Neuron (in vitro differentiated cells): ENCODE measurements around the gene LMTK2.

ENCODE experiments used
- H2AFZ ChIP-seq: one replicate; pipeline ENCODE4 v1.6.1; 2013; ENCODE audit warnings: low read depth, mild to moderate bottlenecking, inconsistent platforms, low read length, moderate library complexity
- H3K27me3 ChIP-seq: one replicate; pipeline ENCODE4 v1.6.1; 2013; ENCODE audit warnings: low read length; ENCODE audit not compliant: insufficient read depth
- H3K36me3 ChIP-seq: one replicate; pipeline ENCODE4 v1.6.1; 2013; ENCODE audit warnings: low read length; ENCODE audit not compliant: insufficient read depth
- H3K4me1 ChIP-seq: one replicate; pipeline ENCODE4 v1.6.1; 2013; ENCODE audit warnings: low read length; ENCODE audit not compliant: insufficient read depth
- H3K4me3 ChIP-seq: 2 replicates; pipeline ENCODE4 v1.5.1; 2013; ENCODE audit warnings: mild to moderate bottlenecking, low read length, moderate library complexity
- H3K9me3 ChIP-seq: one replicate; pipeline ENCODE4 v1.6.1; 2013; ENCODE audit warnings: low read length

The LMTK2 gene

DNA sequence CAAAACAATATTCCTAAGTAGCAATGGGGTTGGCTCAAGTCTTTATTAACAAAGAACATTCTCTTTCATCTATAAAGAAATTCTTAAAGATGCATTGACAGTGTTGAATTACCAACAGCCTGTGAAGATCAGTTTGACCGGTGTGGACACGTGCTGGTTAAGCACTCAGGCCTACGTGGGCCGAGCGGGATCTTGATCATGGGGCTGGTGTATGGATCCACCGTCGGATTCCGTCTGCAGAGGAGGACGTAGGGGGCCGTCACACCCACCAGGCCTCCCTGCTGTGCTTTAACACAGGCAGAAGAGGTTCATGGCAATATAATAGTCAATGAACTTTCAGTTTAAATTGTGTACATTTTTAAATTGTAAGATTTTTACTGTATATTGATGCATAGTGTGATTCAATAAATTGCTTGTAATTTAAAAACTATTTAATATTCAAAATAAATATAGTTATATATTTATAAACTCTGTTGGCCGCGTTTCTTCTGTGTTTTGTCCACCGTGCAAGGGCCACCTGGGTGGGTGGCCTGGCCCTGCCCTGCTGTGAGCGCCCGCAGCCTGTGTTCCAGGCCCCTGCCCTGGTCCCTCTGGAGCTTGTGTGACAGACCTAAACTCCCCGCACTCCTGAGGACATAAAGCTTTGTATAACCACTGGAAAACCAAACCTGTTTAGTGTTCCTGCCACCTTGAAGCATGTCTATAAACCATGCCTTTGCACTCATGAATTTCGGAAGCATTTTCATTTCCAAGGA, 102.7 kb downstream of the LMTK2 start:
- Histone ChIP-seq H2AFZ (no peak overlapping the region), H3K4me3 (no peak overlapping the region), H3K27me3 (no peaks in the 10 kb centered on the region), H3K9me3 (peaks cover 3% of the 10 kb centered on the region), H3K4me1 (no peaks in the 10 kb centered on the region), H3K36me3 (peaks cover 31% of the 10 kb centered on the region)

DNA sequence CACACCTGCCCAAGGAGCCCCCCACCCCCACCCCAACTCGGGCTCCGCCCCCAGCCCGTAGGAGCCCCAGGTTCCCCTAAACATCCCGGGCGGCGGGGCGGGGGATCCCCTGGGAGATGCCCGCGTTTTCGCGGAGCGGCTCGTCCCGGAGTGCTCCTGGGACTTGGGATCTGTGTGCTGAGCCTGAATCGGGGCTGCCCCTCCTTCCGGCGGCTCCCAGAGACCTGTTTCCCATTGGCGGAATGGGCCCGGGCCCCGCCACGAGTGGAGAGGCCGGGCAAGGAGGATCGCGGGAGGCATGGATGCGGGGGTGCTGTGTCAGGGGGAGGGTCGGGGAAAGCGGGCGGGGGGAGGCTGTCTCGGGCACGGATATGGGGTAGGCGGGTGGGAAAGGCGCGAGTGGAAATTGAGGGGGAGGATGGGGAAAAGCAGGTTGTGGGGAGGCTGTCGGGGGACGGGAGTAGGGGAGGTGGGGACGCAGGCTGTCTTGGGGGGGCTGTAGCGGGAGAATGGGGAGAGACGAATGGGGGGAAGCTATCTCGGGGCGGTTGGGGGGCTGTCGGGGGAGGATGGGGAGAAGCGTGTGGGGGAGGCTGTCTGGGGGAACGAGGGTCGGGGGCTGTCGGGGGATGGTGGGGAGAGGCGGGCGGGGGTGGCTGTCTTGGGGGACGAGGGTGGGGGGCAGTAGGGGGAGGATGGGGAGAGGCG, 104.0 kb downstream of the LMTK2 start:
- H2AFZ ChIP-seq, result no peak overlapping the region
- H3K4me1 ChIP-seq, result no peaks in the 10 kb centered on the region
- H3K9me3 ChIP-seq, result peaks cover 3% of the 10 kb centered on the region
- peaks cover 19% of the 10 kb centered on the region for H3K36me3 ChIP-seq
- no peak overlapping the region for H3K4me3 ChIP-seq
- no peaks in the 10 kb centered on the region for H3K27me3 ChIP-seq

DNA sequence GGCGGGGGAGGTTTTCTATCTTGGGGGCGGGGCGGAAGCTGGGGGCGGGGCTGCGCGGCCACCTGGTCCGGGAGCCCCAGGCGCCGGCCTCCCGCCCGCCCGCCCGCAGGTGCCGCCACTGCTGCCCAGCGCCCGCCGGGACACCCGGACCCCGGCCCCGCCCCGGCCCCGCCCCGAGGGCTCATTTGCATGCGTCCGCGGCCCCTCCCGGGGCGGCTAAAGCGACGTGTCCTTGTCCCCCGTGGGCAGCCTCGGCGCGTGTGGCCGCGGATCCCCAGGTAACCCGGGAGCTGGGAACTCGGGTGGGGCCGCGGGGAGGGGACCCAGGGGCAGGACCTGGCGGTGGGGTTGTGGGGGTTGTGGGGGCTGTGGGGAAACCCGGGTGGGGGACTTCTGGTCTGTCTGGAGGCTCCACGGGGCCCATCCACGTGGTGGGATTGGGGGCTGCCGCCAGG, 104.6 kb downstream of the LMTK2 start, which contains the start of gene BHLHA15:
TSS of gene BHLHA15 (plus strand) at position 219 of the 455 bp plus-strand sequence. CDS start 871 bp downstream, outside the sequence.
- Histone ChIP-seq H3K27me3 (no peaks in the 10 kb centered on the region), H3K36me3 (peaks cover 18% of the 10 kb centered on the region), H2AFZ (no peak within 1 kb of the TSS), H3K9me3 (peaks cover 3% of the 10 kb centered on the region), H3K4me3 (no peak within 1 kb of the TSS), H3K4me1 (no peaks in the 10 kb centered on the region)

- H3K4me1 ChIP-seq, result no peaks in the 10 kb centered on the region
- H3K9me3 ChIP-seq, result peaks cover 3% of the 10 kb centered on the region
- H3K36me3 ChIP-seq, result peaks cover 13% of the 10 kb centered on the region
- no peaks in the 10 kb centered on the region for H3K27me3 ChIP-seq
- no peak overlapping the region for H2AFZ ChIP-seq
- no peak overlapping the region for H3K4me3 ChIP-seq
Measured at GRCh38 chr7:98211676-98212531, 105.2 kb downstream of the LMTK2 start.

DNA sequence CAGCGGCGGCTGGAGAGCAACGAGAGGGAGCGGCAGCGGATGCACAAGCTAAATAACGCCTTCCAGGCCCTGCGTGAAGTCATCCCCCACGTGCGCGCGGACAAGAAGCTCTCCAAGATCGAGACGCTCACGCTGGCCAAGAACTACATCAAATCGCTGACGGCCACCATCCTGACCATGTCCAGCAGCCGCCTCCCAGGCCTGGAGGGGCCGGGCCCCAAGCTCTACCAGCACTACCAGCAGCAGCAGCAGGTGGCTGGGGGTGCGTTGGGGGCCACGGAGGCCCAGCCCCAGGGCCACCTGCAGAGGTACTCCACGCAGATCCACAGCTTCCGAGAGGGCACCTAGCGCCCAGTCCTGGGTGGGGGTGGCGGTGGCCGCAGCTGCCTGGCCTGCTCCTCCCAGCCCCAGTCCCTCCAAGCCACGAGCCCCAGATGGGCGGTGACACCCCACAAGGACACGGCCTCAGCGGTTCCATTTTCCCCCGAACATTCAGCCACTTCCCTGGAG, 105.9 kb downstream of the LMTK2 start:
- no peak overlapping the region for H2AFZ ChIP-seq
- no peak overlapping the region for H3K4me3 ChIP-seq
- peaks cover 10% of the 10 kb centered on the region for H3K36me3 ChIP-seq
- H3K4me1 ChIP-seq, result no peaks in the 10 kb centered on the region
- no peaks in the 10 kb centered on the region for H3K27me3 ChIP-seq
- H3K9me3 ChIP-seq, result peaks cover 3% of the 10 kb centered on the region

DNA sequence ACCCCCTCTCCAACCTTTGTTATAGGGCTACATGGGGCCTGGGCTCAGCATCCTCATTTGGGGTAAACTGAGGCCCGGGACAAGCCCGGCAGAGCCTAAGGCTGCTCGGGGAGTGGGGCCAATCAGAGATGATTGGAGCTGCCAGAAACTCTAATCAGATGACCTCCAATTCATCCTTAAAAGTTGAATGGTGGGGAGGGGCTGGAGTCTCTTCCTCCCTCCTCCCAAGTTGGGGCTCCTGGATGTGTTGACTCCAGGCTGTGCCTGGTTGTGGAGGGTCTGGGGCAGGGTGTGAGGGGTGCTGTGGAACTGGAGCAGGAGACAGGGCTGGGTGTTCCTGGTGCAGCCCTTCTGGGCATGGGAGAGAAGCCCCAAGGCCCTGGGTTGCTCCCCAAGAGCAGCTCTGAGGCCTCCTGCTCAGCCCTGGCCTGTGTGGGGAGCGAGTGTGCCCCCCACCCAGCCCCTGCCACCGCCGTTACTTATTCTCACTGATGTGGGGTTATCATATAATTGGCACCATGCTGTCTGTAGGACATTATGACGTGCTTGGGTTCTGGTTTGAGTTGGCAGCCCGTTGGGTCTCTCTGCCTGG, 106.7 kb downstream of the LMTK2 start:
- no peak overlapping the region for H3K4me3 ChIP-seq
- H2AFZ ChIP-seq, result no peak overlapping the region
- H3K4me1 ChIP-seq, result no peaks in the 10 kb centered on the region
- H3K27me3 ChIP-seq, result no peaks in the 10 kb centered on the region
- peaks cover 3% of the 10 kb centered on the region for H3K9me3 ChIP-seq
- peaks cover 12% of the 10 kb centered on the region for H3K36me3 ChIP-seq

GRCh38 chr7:98213888-98214810, 107.5 kb downstream of the LMTK2 start:
- H3K4me1 ChIP-seq, result no peaks in the 10 kb centered on the region
- H2AFZ ChIP-seq, result no peak overlapping the region
- H3K27me3 ChIP-seq, result no peaks in the 10 kb centered on the region
- peaks cover 12% of the 10 kb centered on the region for H3K36me3 ChIP-seq
- no peak overlapping the region for H3K4me3 ChIP-seq
- H3K9me3 ChIP-seq, result peaks cover 3% of the 10 kb centered on the region

DNA sequence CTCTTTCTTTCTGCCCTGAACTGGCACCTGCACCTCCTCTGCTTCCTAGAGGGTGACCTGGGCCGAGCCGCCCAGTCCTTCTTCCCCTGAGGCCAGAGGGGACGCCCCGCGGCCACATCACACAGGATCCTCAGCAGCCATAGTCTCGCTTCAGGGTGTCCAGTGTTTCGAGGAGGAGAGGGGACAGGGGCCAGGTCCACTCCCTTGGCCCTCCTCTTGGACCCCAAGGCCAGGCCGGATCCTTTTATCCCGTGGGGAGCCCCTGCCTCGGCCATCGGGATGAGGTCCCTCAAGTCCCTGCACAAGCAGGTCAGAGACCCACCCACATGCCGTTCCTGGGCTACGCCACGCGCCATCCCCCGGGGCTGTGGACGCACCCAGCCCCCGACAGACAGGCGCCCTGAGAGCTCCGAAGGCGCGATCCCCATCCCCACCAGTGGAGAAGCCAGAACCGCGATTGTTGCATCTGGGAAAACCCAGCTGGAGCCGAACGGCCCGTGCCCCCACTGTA, 108.2 kb downstream of the LMTK2 start:
- H2AFZ ChIP-seq, result no peak overlapping the region
- H3K4me3 ChIP-seq, result no peak overlapping the region
- H3K4me1 ChIP-seq, result no peaks in the 10 kb centered on the region
- peaks cover 10% of the 10 kb centered on the region for H3K36me3 ChIP-seq
- H3K27me3 ChIP-seq, result no peaks in the 10 kb centered on the region
- peaks cover 3% of the 10 kb centered on the region for H3K9me3 ChIP-seq

DNA sequence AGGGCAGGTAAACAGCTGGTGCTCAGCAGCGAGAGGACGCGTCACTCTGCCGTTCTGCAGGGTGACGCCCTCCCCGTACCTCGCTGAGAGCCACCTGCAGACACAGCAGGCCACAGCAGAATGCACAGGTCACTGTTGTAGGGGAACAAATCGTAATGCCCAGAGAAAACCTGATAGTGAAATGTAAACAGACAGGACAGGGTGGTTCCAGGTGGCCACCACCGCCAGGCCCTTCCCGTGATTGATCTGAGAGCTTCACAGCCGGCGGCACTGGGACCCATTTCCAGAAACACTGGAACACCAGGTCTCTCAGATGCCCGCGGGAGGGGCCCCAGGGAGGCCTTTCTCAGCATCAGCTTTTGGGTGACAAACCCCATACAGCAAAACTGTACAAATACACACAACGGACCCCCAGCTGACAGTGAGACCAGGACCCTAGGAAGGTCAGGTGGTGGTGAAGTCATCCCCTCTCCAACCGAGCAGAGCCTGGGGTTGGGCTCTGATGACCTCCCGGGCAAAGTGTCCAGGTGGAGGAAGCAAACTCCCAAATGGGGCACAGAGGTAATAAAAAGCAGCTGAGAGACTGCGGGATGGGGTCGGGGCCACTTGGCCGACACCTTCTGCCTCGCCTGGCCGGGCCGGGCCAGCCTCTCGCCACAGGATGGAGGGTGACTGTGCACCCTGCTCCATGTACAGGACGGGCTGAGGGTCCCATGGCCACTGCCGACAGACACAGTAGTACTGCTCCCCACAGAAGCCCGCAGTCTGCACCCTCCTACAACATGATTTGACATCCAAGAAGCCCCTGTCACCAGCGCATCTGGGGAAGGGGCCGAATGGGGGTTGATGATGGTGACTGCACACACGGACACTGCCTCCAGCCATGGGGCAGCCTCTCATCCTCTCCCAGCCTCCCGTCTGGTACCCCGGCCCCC, 109.2 kb downstream of the LMTK2 start:
- Histone ChIP-seq H3K4me3 (no peak overlapping the region), H3K4me1 (no peaks in the 10 kb centered on the region), H3K9me3 (peaks cover 3% of the 10 kb centered on the region), H3K27me3 (no peaks in the 10 kb centered on the region), H2AFZ (no peak overlapping the region), H3K36me3 (peaks cover 10% of the 10 kb centered on the region)

DNA sequence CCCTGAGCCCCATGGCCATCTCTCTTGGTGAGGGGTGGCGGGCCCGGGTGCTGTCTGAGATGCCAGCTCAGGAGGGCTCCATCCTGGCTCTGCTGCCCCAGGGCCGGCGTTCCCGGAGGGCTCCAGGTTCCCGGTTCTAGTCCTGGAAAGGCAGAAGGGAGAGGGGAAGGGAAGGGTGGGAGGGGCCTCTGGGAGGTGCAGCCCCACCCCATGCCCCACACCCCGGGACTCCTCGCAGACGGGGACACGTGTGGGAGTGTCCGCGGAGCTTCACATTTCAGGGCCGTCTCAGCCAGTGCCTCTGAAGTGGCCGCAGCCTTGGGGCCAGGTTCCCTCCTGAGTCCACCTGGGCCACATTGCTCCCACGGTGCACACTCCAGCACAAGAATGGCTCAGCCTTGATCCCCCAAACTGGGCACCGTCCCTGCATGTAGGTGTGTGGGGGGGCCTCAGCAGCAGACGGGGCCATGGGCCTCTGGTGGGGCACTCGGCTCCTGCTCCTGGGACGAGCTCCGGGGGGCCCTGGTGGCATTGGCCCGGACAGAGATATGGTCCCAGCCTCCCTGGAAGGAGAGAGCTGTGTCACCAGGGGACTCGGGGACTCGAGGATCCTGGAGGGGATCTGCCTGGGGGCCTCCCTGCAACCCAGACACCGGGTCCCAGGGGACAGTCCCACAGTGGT, 110.4 kb downstream of the LMTK2 start:
- Histone ChIP-seq H3K9me3 (no peaks in the 10 kb centered on the region), H2AFZ (no peak overlapping the region), H3K27me3 (no peaks in the 10 kb centered on the region), H3K36me3 (peaks cover 17% of the 10 kb centered on the region), H3K4me3 (no peak overlapping the region), H3K4me1 (no peaks in the 10 kb centered on the region)
